HUES64 (cell line): ENCODE data around the gene FBXL7.

Experiments
- H3K27ac ChIP-seq: 2 replicates; pipeline ENCODE4 v1.7.0; 2013; ENCODE audit warnings: low read depth, low read length, inconsistent platforms
- H3K27me3 ChIP-seq: 2 replicates; pipeline ENCODE4 v1.6.1; 2013; ENCODE audit warnings: mild to moderate bottlenecking, low read length; ENCODE audit not compliant: insufficient read depth
- H3K36me3 ChIP-seq: 2 replicates; pipeline ENCODE4 v1.6.1; 2013; ENCODE audit warnings: mild to moderate bottlenecking, low read length; ENCODE audit not compliant: insufficient read depth
- H3K4me1 ChIP-seq: 2 replicates; pipeline ENCODE4 v1.6.1; 2013; ENCODE audit warnings: mild to moderate bottlenecking, low read length, moderate library complexity; ENCODE audit not compliant: insufficient read depth
- H3K4me3 ChIP-seq: 2 replicates; pipeline ENCODE4 v1.5.1; 2013; ENCODE audit warnings: mild to moderate bottlenecking, low read length, moderate library complexity
- H3K9ac ChIP-seq: 2 replicates; pipeline ENCODE4 v1.6.1; 2013; ENCODE audit warnings: mild to moderate bottlenecking, low read depth, low read length
- H3K9me3 ChIP-seq: 2 replicates; pipeline ENCODE4 v1.6.1; 2013; ENCODE audit warnings: low read depth, low read length; ENCODE audit not compliant: insufficient read depth
- WGBS: fragments of 150-250, 120-280 bp; methylation state at CpG from one replicate; pipeline ENCODE4 v1.1.7; 2013; ENCODE audit warnings: missing lambda C conversion rate; 5-methylcytosine and 5-hydroxymethylcytosine counted together

The FBXL7 gene

GRCh38 chr5:15904899-15905830 lies 405.2 kb downstream of the FBXL7 start:
- WGBS: 93% methylated on average over 2 of the region's 2 CpGs
- no peaks in the 10 kb centered on the region for H3K4me1 ChIP-seq
- H3K4me3 ChIP-seq: no peak overlapping the region
- H3K9me3 ChIP-seq: no peaks in the 10 kb centered on the region
- no peak overlapping the region for H3K27ac ChIP-seq
- H3K36me3 ChIP-seq: no peaks in the 10 kb centered on the region
- H3K9ac ChIP-seq: no peak overlapping the region
- no peaks in the 10 kb centered on the region for H3K27me3 ChIP-seq

GRCh38 chr5:15914638-15915037 lies 414.7 kb downstream of the FBXL7 start:
- Histone ChIP-seq H3K27me3 (no peaks in the 10 kb centered on the region), H3K4me3 (no peak overlapping the region), H3K9ac (no peak overlapping the region), H3K27ac (no peak overlapping the region), H3K9me3 (no peaks in the 10 kb centered on the region), H3K36me3 (no peaks in the 10 kb centered on the region), H3K4me1 (peaks cover 29% of the 10 kb centered on the region)
- WGBS: 97% methylated on average over 3 of the region's 3 CpGs

GRCh38 chr5:15926586-15926985 lies 426.6 kb downstream of the FBXL7 start:
- 69% methylated on average over 3 of the region's 3 CpGs for WGBS
- H3K4me3 ChIP-seq: no peak overlapping the region
- H3K27ac ChIP-seq: no peak overlapping the region; the same call in 1 of the 2 replicates
- no peak overlapping the region for H3K9ac ChIP-seq
- H3K9me3 ChIP-seq: no peaks in the 10 kb centered on the region
- H3K4me1 ChIP-seq: peaks cover 16% of the 10 kb centered on the region
- H3K36me3 ChIP-seq: no peaks in the 10 kb centered on the region; the same call in 1 of the 2 replicates
- no peaks in the 10 kb centered on the region for H3K27me3 ChIP-seq

- 97% methylated on average over 36 of the region's 38 CpGs for WGBS
- no peaks in the 10 kb centered on the region; the same call in 1 of the 2 replicates for H3K36me3 ChIP-seq
- no peak overlapping the region for H3K9ac ChIP-seq
- H3K4me3 ChIP-seq: no peak overlapping the region
- H3K4me1 ChIP-seq: peaks cover 18% of the 10 kb centered on the region
- no peaks in the 10 kb centered on the region for H3K27me3 ChIP-seq
- no peak overlapping the region for H3K27ac ChIP-seq
- H3K9me3 ChIP-seq: no peaks in the 10 kb centered on the region
Observed at GRCh38 chr5:15927710-15928380, 427.9 kb downstream of the FBXL7 start.

- Histone ChIP-seq H3K9ac (no peak overlapping the region), H3K9me3 (no peaks in the 10 kb centered on the region), H3K36me3 (no peaks in the 10 kb centered on the region; the same call in 1 of the 2 replicates), H3K27ac (no peak overlapping the region), H3K4me1 (peaks cover 23% of the 10 kb centered on the region), H3K27me3 (no peaks in the 10 kb centered on the region), H3K4me3 (no peak overlapping the region)
- 87% methylated on average over 10 of the region's 11 CpGs for WGBS
Observed at GRCh38 chr5:15929611-15930263, 429.8 kb downstream of the FBXL7 start.

GRCh38 chr5:15932066-15932465 lies 432.1 kb downstream of the FBXL7 start:
- peaks cover 13% of the 10 kb centered on the region for H3K4me1 ChIP-seq
- no peaks in the 10 kb centered on the region for H3K27me3 ChIP-seq
- H3K9ac ChIP-seq: no peak overlapping the region
- no peak overlapping the region for H3K4me3 ChIP-seq
- H3K9me3 ChIP-seq: no peaks in the 10 kb centered on the region
- no peak overlapping the region for H3K27ac ChIP-seq
- 84% methylated on average over 5 of the region's 5 CpGs for WGBS
- H3K36me3 ChIP-seq: peaks cover 3% of the 10 kb centered on the region

- H3K4me3 ChIP-seq: no peak overlapping the region
- 78% methylated on average over 12 of the region's 13 CpGs for WGBS
- H3K4me1 ChIP-seq: peaks cover 11% of the 10 kb centered on the region
- H3K27me3 ChIP-seq: no peaks in the 10 kb centered on the region
- no peak overlapping the region for H3K9ac ChIP-seq
- no peaks in the 10 kb centered on the region for H3K9me3 ChIP-seq
- H3K27ac ChIP-seq: peak overlapping the region; percentile 45; the same call in 1 of the 2 replicates
- peaks cover 9% of the 10 kb centered on the region; the same call in 1 of the 2 replicates for H3K36me3 ChIP-seq
Observed at GRCh38 chr5:15933259-15934207, 433.6 kb downstream of the FBXL7 start.

- Histone ChIP-seq H3K27ac (no peak overlapping the region), H3K4me1 (peaks cover 11% of the 10 kb centered on the region), H3K27me3 (no peaks in the 10 kb centered on the region), H3K4me3 (no peak overlapping the region), H3K9ac (no peak overlapping the region), H3K9me3 (no peaks in the 10 kb centered on the region), H3K36me3 (peaks cover 9% of the 10 kb centered on the region; the same call in 1 of the 2 replicates)
- 96% methylated on average over 60 of the region's 60 CpGs for WGBS
Observed at GRCh38 chr5:15936505-15937245, 436.7 kb downstream of the FBXL7 start.

- WGBS: 94% methylated on average over 1 of the region's 1 CpG
- Histone ChIP-seq H3K9ac (no peak overlapping the region), H3K27me3 (no peaks in the 10 kb centered on the region), H3K36me3 (peaks cover 9% of the 10 kb centered on the region; the same call in 1 of the 2 replicates), H3K9me3 (no peaks in the 10 kb centered on the region), H3K27ac (no peak overlapping the region), H3K4me1 (peaks cover 10% of the 10 kb centered on the region), H3K4me3 (no peak overlapping the region)
Observed at GRCh38 chr5:15937708-15938107, 437.7 kb downstream of the FBXL7 start.

- H3K9me3 ChIP-seq: no peaks in the 10 kb centered on the region
- H3K27ac ChIP-seq: no peak overlapping the region
- no peak overlapping the region for H3K9ac ChIP-seq
- H3K4me1 ChIP-seq: peaks cover 5% of the 10 kb centered on the region
- WGBS: 91% methylated on average over 4 of the region's 4 CpGs
- H3K27me3 ChIP-seq: no peaks in the 10 kb centered on the region
- no peak overlapping the region for H3K4me3 ChIP-seq
- peaks cover 9% of the 10 kb centered on the region; the same call in 1 of the 2 replicates for H3K36me3 ChIP-seq
Observed at GRCh38 chr5:15938186-15938585, 438.2 kb downstream of the FBXL7 start.
